T-helper 2 cell treated with Interferon-gamma antibody and Interleukin-4, amounts not matched to agents 100 ng/mL and 5 ng/mL, for 36 hours (primary cell): Measurements from ENCODE around the gene USP13. TPM values are rescaled to one million over a fixed set of nuclear protein-coding genes. Genes with fewer than 3 reads are reported as not detected.
"Not testable (repeated sequence)": the region's sequence is repeated elsewhere in the genome, so short reads cannot be mapped to it uniquely, and the experiment has no call there.

Source experiments
- intact Hi-C: fragments of 100-400 bp; cut with micrococcal nuclease; formaldehyde crosslinking; loops from one replicate; pipeline ENCODE4 v1.15.1; 2023
- total RNA-seq: library from RNA; stranded (reverse); gene quantifications from 2 replicates; pipeline ENCODE4 v1.2.3, GENCODE V29; 2022

Gene USP13
- total RNA-seq, 1 donor from 2014 or later, result 13.0 TPM

DNA sequence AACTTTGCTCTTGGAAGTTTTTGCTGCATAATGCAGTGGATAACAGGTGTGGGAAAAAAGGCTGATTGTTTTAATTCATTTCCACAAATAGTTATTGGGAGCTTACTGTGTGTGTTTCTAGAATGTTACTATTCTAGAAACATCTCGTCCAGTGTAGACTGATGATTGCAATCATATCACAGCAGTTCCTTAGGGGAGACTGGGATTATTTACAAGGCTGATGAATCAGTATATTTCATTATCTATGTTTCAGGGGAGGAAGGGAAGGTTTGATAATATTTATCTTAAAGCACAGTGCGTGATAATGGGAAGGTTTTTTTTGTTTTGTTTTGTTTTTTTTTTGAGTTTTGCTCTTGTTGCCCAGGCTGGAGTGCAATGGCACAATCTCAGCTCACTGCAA, 2.4 kb downstream of the USP13 start:
- intact Hi-C loops, result loop anchor here (10.0 kb wide), 1 partner anchor 300 kb away; no protein-coding TSS in a partner anchor

DNA sequence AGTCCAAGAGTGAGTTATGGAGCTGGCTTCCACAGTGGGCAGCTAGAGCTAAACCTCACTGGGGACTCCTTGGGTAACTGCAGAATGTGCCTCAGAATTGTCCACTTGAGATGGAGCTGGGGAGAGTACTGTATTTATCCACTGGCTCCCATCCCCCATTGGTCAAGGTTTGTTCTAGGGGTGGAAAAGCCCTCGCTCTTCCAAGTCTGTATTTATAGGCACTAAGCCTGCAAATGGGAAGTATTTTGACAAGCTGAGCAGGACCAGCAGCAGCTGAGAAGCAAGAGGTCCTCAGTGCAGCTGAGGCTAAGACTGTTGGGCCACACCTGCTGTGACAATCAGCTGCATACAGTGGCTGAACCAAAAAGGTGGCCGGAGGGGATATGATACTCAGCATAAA, 5.8 kb downstream of the USP13 start:
- intact Hi-C loops, result loop anchor here (10.0 kb wide), 1 partner anchor 296 kb away; no protein-coding TSS in a partner anchor

DNA sequence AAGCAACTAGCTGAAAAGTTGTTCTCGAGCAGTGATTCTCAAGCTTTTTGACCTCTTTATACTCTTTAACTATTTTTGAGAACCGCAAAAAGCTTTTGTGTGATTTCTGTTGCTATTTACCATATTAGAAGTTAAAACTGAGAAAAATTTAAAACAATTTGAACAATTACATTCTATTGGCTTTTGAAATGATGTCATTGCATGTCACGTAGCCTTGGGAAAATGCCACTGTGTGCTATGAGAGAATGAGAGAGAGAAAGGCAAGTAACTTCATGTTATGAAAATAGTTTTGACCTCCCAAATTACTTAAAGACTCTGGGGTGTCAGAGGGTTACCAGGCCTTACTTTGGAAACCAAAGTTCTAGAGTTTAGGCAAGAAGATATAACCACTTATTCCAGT, 8.0 kb downstream of the USP13 start:
- intact Hi-C loops, result no loop called here

DNA sequence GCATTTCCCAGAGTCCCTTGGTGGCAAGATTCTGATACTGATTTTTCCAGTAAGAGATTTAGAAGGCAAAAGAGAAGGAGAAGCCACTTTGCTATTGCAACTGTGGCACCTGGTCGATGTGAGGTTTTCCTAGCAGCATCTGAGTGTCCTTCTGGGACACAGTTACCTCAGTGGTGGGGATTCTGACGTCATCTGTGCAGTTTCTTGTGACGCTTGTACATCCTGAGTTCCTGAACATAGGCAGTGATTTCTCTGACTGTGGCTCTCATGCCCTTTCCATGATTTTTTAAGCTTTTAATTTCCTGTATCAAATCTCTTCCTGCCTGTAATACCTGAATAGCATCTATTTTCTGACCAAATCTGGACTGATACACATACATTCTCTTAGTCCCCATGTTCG, 8.9 kb downstream of the USP13 start:
- intact Hi-C loops, result no loop called here

DNA sequence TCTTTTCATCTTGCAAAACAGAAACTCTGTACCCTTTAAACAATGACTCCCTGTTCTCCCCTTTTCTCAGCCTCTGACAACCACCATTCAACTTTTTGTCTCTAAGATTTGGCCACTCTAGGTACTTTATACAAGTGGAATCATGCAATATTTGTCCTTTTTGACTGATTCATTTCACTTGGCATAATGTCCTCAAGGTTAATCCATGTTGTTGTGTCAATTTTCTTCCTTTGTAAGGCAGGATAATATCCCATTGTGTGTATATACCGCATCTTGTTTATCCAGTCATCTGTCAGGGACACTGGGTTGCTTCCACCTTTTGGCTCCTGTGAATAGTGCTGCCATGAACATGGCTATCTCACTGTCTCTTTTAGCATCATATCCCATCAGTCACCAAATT, 10.3 kb downstream of the USP13 start:
- intact Hi-C loops, result no loop called here

DNA sequence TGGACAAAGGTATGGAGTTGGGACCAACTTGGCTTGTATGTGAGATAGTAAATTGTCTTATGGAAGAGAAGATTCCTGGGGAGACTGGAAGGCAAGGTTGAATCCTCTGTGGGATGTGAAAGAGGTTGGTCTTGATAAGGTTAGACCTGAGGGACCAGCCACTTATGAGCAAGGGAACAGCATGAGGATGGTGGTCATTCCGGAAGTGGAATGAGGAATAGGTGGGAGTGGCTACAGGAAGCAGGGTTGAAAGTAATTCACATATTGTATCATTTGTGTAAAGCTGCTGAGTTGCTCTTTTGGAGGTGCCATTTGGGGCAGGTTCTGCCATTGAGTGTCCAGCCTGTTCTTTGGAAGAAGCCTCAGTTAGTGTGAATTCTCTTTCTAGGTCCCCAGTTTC, 13.2 kb downstream of the USP13 start:
- intact Hi-C loops, result no loop called here

DNA sequence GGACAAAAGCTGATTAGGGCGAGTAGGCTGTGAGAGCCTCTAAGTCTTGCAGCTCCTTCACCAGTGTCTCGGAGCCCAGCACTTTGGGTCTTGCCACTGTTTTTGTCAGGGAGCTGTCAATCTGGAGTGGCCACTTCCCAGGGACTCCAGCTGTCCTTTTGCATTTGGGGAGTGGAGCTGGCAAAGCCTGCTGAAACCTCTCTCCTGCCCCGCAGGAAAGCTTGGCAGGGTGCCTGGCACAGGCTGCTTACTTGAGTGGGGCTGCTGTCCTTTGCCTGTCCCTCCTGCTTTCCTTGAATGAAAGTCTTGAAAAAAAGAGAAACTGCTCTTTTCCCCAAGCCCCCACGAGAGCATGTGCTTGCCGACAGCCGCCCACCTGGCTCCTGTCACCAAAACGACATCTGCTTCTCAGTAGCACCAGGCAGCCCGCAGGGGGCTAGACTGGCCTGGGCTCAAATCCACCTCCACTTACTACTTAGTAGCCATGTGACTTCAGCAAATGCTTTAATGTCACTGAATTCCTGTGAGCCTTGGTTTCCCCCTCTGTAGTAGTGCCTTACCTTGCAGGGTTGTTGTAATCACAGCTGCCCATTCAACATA, 13.7 kb downstream of the USP13 start:
- intact Hi-C loops, result no loop called here

DNA sequence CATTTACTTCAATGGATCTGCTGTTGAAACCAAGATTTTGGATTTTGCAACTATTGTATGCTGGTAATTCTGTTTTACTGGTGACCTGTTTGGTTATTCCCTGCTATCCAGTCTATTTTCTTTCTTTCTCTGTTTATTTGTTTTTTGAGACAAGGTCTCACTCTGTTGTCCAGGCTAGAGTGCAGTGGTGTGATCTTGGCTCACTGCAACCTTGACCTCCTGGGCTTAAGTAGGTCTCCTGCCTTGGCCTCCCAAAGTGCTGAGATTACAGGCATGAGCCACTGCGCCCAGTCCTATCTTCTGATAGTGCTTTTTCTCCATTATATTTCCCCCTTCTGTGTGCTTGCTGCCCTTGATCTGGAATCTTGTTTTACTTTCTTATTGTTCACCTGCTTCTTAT, 15.6 kb downstream of the USP13 start:
- intact Hi-C loops, result no loop called here

DNA sequence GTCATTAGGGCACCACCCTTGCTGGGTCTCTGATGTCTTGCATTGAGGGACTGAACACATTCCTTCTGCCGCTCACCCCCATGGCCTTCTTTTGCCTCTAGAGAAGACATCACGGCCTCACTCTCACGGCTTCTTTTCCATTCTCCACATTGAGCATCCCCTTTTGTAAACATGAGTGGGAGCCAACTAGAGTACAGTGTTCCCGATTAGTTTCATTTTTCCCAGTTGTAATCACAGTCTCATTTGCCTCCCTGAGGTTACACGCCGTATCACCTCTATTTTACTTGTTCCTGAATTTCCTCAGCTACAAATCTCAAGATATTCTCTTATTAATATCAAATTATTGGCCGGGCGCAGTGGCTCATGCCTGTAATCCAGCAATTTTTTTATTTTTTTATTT, 17.5 kb downstream of the USP13 start:
- intact Hi-C loops, result no loop called here

DNA sequence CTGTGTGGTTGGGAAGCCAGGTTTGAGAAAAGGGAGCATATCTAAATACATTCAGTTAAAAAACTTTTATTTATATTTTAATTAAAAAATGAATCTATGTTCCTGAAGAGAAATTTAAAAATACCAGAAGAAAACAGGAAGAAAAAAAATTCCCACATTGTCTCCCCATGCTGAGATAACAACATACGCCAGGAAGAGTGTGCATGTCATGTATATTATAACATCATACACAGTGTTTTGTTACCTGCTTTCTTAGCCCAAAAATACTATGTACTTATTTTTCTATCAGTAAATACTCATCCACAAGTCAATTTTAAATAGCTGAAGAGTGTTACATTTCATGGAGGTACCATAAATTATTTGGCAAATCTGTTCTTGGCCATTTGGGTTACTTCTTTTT, 18.5 kb downstream of the USP13 start:
- intact Hi-C loops, result no loop called here

DNA sequence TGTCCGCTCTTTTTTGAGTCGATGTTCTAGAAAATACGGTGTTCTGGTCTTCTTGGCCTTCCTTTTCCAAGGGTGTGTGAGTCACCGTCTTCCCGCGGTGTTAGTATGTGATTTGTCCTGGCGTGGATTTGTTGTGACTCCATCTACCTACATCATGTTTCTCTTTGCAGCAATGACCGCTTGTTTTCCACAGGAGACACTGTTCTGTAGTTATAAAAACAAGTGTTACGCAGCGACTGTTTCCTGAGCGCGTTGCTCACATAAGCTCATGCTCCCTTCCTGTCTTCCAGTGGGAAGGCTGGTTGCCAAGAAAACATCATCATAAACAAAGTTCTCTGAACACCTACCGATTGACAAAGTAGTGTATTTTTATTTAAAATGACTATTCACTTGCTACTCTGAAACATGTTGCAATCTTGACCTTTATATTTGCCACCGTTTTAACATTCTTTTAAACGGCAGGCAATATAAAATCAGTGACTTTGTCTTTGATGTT, 19.0 kb downstream of the USP13 start:
- intact Hi-C loops, result no loop called here

DNA sequence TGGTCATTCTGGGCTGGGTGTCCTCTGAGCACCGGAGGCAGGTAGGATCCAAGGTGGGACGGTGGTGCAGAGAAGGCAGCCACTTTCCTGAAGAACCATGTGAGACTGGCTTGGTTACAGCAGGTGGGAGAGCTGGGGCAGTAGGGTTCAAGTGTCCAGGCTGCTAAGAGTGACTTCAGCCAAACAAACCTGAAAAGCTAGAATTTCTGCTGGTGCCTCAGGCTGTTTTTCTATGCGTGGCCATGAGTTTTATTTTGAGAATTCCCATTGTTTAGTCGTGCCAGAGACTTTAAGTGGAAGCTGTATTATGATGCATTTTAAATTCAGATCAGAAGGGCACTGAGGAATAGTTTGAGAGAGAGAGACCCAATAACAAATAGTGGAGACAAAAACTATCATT, 20.1 kb downstream of the USP13 start:
- intact Hi-C loops, result no loop called here

DNA sequence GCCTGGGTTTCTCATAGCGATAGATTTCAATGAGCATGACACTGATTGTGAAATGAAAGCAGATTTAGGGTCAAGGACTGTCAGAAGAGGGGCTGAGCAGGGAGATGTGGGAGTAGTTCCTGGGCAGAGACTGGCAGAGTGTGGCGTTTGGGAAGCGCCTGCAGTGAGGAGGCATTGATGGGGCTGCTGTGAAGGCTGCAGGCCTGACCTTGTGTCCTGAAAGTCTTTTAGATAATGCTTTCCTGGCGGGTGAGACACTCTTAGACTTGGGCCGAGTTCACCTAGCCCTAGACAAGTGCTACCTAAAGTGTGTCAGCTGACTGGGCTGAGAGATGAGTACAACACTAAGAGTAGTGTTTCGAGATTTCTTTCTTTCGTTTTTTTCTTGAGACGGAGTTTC, 20.7 kb downstream of the USP13 start:
- intact Hi-C loops, result no loop called here

DNA sequence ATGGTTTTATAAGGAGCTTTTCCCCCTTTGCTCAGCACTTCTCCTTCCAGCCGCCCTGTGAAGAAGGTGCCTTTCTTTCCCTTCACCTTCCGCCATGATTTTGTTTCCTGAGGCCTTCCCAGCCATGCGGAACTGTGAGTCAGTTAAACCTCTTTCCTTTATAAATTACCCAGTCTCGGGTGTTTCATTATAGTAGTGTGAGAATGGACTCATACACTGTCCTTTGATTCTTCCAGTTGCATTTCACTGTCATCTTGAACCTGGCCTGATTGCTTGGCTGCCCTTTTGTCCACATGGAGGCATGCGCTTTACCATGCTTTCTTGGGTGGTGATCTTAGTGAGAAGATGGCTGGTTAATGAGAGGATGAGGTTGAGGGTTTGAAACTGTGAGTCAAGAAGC, 23.2 kb downstream of the USP13 start:
- intact Hi-C loops, result no loop called here

DNA sequence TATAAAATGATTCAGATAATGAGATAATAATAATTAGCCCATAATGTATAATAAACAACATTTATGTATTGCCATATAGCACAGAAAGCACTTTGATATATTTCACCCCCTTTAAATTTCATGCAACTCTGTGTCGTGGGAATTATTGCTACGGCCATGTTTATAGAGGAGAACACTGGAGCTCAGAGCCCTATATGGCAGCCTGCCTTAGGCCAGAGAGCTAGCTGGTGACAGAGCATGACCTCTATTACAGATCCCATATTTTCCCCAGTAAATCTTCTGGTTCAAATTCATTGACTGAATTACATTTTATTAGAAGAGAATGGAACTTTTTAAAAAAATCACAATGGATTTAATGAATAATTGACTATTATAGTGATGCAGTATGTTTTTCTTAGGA, 25.0 kb downstream of the USP13 start:
- intact Hi-C loops, result no loop called here

DNA sequence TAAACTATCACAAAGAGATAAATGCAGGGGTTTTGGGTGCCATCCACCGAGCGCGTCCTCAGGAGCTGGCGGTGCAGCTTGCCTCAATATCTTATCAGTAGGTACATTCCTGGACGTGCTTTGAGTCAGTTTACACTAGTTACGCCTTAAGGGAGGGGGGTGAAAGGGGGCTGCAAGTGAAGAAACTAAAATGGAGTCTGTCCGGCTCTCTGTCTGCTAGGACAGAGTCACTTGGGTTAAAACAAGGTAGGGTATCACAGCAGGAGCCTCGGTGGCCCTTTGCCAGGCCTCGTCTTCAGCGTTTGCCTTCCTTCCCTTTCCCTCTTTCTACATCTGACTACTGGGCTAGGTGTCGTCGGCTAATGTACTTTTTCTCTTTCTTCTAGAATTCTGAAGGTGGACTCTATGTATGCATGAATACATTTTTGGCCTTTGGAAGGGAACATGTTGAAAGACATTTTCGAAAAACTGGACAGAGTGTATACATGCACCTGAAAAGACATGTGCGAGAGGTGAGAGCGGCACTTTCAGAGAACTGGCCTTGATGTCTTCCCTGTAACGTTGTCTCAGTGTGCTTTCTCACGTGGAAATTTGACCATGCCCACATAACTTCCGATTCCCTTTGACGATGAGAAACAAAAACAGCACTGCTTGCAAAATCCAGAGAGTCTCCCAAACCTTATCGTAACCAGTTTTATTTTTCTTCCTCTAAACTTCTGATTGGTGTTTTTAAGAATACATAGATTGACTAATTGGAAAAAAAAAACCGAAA, 28.8 kb downstream of the USP13 start:
- intact Hi-C loops, result no loop called here

DNA sequence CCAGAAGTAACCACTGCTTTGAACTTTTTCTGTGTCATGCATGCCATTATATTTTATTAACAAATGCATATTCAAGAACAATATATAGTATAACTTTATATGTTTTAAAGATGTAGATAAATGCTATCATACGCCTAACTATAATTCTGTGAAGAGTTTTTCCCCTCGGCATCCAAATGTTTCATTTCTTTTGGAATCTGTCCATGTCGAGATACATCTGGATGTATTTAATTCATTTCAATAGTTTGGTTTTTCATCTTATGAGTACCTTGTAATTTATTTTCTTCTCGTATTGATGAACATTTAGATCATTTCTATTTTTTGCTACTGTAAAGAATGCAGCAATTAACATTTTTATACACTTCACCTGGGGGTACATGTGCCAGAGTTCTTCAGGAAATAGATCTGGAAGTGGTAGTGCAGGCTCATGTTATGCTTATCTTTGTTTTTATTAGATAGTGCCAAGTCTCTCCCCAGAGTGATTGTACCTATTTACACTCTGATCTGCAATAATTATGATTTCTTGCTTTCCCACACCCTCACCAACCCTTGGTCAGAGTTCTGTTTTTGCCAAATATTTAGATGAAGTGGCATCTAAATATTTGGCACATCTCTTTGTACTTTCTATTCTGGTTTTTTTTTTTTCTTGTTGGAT, 29.7 kb downstream of the USP13 start:
- intact Hi-C loops, result no loop called here

DNA sequence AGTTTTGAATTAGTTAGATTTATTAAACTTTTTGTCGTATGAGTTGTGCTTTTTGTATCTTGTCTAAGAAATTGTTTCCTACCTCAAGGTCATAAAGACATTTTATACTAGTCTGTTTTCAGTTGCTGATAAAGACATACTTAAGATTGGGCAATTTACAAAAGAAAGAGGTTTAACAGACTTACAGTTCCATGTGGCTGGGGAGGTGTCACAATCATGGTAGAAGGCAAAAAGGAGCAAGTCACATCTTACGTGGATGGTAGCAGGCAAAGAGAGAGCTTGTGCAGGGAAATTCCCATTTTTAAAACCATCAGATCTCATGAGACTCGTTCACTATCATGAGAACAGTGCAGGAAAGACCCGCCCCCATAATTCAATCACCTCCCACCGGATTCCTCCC, 30.4 kb downstream of the USP13 start:
- intact Hi-C loops, result not testable (repeated sequence)

DNA sequence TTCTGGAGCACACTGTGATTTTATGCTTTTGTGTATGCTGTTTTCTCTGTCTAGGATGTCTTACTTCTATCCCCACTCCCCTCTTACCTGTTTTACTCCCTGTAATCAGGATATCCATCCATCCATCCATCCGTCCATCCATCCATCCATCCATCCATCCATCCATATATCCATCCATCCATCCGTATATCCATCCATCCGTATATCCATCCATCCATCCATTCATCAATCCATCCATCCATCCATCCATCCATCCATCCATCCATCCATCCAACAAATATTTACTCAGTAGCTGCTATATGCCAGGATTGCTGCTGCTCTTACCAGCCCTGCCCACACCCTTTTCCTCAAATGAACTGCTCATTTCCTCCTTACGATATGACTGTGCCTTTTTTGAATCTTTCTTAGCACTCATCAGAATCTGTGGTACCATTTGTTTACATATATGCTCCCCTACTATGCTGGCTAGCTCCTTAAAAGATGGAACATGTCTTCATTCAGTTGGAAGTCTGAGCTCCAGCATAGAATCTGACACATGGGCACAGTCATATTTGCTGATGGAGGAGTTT, 35.2 kb downstream of the USP13 start:
- intact Hi-C loops, result no loop called here

DNA sequence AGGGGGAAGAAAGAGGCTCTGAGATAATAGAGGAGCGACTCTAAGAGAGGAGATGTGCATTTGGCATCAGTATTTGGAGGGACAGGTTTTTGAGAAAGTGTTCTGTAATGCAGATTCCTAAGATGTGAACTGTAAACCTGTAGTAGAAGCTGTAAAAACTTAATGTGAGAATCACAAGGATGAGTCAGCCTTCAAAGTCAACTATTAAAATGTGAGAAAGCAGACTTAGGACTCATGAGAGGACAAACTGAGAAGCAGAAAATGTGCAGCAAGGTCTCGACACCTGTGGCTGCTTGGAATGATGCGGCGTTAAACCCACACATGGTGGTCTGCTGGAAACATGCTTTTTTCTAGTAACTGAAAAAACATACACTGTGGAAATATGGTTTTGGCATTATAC, 36.0 kb downstream of the USP13 start:
- intact Hi-C loops, result no loop called here

DNA sequence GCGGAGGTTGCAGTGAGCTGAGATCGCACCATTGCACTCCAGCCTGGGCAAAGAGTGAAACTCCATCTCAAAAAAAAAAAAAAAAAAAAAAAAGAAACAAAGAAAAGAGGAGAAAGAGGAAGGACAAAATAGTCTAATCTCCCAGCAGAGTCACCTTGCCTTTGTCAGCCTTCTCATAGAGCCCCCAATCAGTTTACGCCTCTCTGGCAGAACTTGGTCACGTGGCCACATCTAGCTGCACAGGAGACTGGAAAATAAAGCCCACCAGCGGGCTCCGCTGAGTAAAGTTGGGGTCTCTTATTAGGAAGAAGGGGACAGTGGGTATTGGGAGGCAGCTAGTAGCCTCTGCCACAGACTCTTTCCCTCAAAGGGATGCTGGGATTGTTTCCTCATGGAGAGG, 41.9 kb downstream of the USP13 start:
- intact Hi-C loops, result no loop called here

DNA sequence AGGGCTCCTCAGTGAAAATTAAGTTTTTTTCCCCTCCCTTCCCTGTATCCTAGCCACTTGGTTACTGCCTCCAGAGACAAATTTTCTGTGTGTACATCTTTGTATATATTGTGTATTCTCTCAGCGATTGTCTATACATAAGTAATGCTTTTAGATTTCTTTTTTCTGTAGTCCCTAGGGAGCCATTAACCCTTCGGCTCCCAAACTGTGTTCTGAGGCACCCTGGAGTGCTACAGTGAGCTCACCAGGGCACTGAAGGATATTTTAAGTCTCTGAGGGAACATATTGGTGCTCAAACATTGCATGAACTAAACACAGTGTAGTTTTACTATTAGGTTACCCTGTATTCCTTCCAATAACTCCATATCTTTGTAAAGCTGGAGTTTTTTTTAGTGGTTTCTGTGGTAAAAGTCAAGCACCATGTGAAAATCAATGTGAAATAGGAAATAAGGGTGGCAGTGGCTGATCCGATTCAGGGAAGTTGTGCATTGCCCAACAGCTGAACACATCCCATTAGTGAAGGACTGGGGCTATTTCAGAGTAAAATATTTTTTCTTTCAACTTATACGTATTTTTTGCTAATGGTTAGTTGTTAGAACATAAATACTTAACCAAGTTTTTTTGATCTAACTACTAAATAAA, 43.0 kb downstream of the USP13 start:
- intact Hi-C loops, result no loop called here
